GM21367 (cell line): Measurements from ENCODE around the gene SLC4A2.
A peak's percentile ranks its signal among the peaks of the same experiment; 100 is the strongest.

Experiments
- ATAC-seq: cut with Tn5 transposase; IDR thresholded peaks from one replicate; pipeline ENCODE4 v1.9.1; 2021; ENCODE audit not compliant: unreplicated experiment

SLC4A2 gene

DNA sequence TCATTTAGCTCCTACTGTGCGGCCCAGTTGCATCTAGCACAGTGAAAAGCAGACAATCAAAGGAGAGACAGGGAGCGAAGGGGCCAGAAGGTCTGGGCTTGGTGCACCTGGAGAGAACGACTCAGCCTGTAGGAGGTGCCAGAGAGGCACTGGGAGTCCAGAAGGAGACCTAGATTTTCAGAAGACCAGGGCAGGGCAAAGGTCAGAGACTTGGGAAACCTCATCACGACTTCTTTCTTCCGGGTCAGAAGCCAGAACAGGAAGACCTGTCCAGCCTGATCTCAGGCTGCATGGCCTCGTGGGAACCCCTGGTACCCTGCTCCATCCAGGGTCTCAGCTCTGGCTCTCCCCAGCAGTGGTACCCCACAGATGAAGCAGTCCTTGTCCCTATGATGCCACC lies 32.0 kb downstream of the SLC4A2 start:
- ATAC-seq = no peak

DNA sequence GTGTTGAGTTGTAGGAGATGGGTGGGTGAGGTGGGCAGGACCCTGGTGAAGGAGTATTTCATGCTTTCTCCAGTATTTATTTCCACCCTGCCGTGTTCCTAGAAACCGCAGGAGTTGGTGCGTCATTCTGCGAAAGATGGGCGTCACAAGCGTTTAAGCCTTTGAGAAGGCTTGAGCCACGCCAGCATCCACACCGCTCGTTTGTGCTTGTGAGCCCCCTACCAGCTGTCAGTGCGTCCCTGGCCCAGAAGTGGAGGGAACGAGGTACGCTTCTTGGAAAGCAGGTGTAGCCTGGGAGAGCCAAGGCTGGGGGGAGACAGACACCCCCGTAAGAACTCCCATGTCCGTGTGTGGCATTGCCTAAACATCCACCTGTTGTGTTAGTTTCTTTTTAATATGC lies 32.6 kb downstream of the SLC4A2 start:
- no peak for ATAC-seq

DNA sequence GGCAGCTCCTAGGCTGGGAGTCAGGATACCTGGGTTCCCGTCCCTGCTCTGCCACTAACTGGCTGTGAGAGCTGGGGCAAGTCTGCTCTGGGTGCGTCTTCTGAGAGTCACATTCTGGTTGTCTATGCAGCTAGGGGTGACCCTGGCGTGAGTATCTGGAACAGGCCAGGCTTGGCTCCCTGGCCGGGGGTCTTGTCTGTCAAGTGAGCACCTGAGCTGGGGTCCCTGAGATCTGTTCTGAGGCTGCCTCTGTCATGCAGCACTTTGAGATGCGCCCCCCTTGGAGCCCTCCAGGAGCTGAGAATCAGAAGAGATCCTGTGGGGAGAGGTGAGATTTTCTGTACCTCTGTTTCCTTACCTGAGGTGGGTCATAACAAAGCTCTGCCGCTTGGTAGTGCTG lies 34.4 kb downstream of the SLC4A2 start:
- no peak for ATAC-seq

DNA sequence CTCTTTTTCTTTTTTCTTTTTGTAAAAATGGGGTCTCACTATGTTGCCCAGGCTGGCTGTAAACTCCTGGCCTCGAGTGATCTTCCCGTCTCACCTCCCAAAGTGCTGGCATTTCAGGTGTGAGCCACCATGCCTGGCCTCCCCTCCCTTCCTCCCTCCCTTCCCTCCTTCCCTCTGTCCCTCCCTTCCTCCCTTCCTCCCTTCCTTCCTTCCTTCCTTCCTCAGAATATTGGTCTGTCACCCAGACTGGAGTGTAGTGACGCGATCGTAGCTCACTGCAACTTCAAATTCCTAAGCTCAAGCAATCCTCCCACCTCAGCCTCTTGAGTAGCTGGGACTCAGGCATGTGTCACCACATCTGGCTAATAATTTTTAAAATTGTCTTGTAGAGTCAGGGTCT lies 35.3 kb downstream of the SLC4A2 start:
- no peak for ATAC-seq

DNA sequence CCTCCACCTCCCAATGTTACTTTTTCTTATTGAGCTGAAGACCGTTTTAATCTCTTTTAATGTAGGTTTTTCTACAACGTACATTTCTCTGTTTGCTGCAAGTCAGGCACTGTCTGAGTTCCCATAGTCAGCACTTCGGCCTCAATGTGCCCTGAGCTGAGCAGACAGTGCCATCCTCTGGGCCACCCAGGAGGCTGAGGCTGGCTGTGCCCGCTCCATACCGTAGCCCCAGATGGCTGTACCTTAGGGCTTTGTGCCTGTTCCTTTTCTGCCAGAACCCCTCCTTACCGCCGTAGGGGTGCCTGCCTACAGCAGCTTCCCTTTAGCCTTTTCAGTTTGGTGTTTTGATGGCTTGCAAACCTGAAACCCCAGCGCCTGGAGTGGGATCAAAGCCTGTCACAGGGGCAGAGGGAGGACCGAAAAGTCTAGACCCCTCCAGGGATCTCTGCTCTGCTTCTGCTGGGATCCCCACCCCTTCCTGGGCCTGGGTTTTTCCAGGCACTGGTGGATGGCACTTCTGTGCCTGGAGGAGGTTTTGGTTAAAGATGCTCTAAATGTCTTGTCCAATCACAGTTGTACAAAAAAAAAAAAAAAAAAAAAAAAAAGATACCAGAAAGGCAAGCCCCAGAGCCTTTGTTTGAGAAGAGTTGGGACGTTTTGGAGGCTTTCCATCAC lies 35.9 kb downstream of the SLC4A2 start:
- no peak for ATAC-seq

DNA sequence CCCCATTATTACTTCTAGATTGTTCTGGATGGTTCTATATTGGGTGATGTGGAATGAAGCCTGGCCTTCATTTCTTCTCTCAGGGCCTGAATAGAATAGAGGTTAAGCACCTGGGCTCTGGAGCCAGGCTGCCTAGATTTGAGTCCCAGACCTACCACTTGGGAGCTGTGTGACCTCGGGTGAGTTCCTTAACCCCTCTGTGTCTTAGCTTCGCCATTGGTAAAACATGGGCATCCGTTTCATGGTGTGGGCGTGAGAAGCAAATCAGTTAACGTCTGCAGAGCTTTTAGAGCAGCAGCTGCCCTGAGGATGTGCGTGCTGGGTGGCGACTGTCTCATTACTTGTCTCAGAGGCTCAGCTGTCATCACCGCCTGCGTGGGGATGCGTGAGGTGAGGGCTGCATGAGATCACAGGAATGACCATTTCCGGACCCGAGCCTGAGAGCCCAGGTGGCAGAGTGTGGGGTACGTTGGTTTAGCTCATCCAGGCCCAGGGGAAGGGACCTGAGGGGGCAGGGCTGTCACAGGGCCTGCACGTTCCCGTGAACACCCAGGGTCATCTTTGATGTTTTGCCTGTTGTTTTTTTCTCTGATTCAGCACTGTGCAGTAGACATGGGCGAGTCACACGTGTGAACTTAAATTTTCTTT lies 36.6 kb downstream of the SLC4A2 start:
- ATAC-seq = no peak

DNA sequence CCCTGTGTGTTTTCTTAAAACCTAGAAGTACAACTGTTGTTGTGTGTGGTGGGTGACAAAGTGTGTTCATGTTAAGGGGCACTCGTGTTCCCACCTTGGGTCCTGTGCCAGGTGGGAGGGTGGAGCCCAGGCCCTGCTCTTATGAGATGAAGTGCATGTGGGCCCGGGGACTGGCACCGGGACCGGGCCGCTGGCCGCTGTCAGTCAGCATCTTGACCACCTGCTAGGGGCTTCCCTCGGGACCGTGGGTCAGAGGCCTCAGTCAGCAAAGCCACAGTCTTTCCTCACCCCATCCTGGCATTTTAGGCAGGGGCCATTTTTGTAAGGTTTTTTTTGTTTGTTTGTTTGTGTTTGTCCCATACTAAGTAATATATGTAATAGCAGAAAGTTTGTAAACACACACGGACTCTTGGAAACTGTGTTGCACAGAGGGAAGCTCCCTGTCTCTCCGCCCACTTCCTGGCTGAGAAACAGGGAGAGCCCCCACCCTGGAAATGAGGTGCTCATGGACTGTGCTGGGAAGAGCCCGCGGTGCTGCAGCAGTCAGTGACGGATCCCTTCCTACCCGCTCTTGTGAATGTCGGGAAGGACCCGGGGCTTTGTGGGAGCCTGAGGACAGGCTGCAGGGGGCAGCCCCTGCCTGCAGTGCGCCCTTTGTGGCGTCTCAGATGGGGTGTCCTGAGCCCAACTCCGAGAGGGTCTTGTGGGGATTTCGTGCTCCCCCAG lies 40.3 kb downstream of the SLC4A2 start:
- ATAC-seq = no peak

DNA sequence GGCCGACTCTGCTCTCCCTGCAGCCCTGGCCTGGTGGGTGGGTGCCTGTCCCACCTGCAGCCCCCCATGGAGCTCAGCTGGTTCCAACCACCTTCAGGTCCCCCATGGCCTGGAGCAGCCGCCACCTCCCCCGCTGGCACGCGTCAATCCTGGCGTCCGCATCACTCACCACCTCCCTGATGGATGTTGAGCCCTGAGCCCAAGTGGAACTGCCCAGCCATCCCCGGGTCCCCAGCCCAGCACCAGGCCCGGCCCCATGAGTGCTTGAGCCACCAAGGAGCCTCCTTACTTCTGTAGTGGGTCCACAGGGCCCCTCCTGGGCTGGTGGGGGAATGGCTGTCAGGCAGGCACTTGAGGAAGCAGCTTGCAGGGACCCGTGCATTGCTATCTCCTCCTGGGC lies 41.5 kb downstream of the SLC4A2 start:
- ATAC-seq = no peak

DNA sequence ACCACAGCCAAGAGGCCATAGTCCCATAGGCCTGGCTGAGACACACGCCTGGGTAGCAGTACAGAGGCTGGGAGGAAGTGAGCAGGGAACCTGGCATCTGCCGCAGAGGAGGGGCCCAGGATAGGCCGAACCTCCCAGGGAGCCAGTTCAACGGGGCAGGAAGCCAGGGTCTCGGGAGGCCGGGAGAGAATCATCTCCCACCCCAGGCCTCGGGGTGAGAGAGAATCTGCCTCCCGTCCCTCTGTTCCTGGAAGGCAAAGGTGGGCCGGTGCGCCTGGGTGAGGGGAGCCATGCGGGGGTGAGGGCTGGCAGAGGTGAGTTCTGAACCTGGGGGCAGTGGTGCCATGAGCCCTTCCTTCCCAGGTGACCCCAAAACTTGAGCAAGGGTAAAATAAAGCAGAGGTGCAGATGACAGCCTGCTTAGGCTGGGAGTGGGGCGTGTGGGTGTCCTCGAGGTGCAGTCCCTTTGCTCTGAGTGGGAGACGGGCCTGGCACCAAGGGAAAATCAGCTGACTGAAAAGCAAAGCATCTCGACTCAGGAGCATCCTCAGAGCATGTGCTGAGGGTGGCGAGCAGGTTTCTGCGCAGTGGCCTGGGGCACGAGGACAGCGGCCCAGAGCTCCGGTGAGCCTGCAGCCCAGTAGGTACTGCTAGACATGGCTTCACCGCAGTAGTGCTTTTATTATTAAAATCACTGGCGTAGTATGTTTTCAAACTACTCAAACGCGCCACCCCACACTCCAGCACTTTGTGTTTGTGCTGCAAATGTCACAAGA lies 42.4 kb downstream of the SLC4A2 start:
- no peak for ATAC-seq

DNA sequence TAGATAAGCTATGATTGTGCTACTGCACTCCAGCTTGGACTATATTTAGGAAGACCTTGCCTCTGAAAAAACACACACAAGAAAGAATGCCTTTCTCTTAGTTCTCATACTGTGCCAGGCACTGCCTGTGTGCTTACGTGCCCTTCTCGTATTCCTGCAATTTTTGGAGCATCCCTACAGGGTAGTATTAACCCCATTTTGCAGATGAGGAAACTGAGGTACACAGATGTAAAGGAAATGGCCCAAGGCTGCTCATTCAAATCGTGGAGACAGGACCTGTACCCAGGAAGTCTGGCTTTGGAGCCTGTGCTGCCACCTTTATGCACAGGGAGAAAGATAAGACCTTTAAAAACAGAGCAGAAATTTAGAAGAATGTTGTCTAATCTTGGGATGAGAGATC lies 43.6 kb downstream of the SLC4A2 start:
- no peak for ATAC-seq

DNA sequence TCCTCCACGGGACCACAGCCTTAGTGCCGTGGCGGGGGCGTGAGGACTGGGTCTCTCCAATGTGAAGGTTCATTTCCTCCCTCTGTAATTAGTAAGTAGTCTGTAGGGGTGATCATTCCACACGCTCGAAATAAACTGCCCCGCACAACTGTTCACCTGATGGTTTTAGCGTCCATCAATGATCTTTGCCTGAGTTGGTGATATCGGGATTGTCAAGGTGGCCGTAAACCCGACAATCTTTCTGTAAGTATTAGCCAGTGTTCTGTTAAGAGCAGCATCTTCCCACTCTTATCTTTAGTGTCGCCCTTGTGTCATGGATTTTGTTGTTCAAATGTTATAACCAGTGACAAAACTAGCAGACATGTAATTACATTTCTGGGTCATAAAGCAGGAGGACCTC lies 44.6 kb downstream of the SLC4A2 start:
- no peak for ATAC-seq

DNA sequence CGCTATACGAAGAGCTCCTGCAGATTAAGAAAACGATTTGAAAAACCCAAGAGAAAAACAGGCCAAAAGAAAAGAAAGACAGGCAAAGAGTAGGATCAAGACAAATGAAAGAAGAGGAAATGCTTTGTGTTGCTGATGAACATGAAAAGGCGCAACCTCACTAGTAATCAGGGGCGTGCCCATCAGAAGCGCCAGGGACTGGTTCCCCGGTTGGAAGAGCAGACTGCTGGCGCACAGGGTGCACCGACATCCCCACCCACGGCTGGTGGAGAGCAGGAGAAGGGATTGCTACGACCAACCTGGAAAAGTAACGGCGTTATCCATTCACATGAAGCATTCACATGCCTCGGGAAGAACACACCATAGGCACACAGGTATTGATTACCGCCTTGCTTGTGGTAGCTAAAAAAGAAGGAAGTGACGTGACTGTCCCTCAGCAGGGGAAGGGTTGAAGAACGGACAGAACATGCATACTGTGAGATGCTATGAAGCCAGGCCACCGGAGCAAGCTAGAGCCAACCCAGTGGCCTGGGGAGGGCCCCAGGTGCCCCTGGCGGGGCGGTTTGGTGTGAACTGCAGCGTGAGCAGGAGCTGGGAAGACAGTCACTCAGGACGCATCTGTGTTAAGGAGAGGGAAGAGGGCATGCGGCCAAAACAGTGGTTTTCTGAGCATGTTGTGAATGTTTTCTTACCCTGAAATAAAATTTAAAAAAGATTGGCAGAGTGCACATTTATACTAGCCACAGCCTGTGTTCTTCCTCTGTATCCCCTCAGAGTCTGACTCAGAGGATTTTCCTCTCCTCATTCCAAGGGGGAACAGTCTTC lies 45.2 kb downstream of the SLC4A2 start:
- ATAC-seq = no peak

DNA sequence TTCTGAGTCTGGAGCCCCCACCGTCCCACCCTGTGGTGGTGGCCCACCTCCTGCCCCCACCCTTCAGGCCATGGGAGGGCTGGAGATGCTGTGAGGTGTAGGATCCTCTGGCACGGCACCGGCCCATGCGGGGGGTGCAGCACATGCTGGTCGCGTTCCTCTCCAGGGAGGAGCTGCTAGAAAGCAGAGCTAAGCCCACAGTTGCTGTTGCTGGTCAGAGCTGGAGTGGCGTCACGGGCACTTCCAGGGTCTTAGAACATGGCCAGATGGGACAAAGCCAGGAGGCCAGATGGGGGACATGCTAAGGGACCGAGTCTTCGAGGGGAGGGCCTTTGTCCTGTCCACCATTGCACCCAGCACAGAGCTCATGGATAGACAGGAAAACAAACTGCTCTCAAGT lies 48.5 kb downstream of the SLC4A2 start:
- no peak for ATAC-seq

DNA sequence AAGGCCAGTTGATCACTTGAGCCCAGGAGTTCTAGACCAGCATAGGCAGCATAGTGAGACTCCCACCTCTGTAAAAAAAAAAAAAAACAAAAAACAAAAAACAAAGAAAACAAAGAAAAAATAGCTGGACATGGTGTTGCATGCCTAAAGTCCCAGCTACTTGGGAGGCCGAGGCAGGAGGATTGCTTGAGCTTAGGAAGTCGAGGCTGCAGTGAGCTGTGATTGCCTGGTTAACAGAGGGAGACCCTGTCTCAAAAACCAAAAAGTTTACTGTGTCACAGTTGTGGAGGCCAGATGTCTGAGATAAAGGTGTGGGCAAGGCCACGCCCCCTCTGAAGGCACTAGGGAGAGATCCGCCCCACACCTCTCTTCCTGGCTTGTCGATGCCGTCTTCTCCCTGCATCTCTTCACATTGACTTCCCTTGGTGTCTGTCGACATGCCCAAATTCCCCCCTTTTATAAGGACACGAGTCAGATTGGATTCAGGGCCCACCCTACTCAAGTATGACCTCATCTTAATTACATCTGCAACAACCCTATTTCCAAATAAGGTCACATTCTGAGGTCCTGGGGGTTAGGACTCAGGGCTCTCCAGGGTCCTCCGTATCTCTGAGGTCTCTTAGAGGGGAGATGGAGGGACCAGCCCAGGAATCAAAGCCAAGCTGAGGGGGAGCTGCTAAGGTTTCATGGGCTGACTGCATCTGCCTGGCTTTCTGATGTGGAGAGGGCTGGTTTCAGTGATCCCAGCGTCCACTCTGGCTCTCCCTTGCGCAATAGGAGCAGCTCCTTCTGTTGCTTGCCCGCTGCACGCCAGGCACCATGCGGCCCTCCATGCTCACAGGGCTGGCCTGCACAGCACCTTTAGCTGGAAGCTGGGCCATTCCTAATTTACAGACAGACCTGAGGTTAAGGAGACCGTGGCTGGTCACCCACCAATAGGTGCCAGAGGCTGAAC lies 50.0 kb downstream of the SLC4A2 start:
- no peak for ATAC-seq

DNA sequence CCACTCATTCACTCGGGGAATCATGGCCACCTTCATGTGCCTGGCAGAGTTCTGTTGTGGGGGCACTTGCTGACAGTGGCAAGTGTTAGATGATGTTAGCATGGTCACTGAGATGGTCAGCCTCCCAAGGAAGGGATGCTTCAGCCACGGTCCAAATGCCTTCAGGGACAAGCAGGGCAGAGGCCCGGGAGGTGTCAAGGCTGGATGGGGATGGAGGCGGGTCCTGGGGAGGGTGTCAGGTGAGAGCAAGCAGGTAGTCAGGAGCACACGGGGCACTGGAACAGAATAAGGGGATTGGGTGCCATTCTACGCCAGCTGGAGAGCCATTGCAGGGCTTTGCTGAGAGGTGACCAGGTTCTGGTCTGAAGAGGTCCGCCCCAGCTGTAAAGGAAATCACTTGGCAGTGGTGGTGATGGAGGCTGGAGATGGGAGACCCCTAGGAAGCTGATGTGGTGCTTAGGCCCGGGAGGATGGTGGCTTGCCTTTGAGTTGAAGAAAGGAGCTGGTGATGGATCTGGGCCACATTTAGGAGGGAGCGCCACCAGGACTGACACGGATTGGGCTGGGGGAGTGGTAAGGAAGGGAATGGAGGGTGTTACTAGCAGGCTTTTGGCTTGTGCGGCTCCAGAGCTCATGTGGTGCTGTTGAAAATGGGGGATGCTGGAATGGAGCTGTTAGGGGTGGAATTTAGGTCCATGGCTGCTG lies 51.0 kb downstream of the SLC4A2 start:
- no peak for ATAC-seq

DNA sequence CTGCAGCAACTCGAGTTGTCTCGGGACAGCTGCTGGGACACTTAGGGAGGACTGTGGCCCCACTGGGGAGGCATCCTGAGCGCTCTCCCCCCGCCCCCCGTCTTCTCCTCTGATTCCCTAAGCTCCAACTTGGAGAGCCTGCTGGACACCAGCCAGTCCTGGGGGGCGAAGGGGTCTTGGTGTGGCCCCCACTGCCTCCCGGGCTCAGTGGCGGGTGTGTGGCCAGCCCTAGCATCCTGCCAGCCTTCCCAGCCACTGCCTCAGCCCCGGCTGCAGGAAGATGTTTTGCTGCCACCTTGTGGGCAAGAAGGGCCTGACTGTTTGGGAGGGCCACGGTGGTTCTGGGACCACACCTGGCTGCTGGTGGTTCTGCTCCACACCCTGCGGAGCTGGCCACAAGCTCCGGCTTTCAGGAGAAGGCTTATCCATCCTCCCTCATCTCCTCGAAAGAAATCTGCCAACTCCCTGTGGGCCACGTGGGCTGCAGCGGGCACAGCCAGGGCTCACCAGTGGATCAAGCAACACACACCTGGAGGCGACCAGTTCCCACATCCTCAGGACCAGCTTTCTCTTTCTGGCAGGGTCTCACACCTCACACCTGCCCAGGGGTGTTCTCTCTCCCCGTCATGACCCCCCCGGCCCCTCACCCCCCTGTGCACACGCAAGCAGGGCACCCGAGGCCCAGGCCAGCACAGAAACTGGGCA lies 51.7 kb downstream of the SLC4A2 start:
- ATAC-seq = peak; percentile 65

DNA sequence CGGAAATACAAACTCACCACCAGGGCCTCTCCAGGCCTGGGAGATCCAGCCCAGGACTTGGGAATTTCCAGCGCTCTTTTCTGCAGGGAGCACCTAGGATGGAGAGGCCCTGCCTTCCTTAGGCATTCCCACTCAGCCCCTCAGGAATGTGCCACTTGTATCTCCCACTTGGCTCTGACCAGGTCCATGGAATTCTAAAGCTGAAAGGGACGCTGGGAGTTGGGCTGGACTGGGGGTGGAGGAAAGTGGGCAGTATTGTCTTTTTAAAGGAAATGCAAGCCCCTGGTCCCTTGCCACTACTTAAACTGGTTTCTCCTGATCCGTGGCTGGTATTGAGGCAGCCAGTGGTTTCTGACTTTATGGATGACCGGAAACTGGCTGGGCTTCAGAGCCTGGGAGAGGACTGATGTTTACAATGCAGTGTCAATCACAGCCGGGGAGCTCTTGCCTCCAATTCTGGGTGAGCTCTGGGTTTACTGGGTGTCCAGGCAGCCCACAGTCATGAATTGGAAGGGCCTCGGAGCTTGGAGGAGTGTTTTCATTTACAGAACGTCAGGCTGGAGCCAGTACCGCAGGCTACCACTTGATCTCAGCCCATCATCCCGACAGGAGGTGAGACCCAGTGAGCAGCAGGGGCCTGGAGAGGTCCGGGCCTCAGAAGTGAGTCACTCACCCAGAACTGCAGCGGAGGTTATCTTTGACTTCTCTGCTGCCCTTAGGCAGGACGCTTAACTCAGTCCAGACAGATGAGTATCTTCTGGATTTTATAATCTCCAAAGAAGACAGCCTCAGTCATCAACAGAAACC lies 54.2 kb downstream of the SLC4A2 start:
- ATAC-seq = no peak
